Tibial nerve (tissue), 3 donors: ENCODE data around the gene METTL25B.

Experiments used
- CTCF ChIP-seq, 5 experiments: fragments of 200-600 bp in 3 of 5; fragments of 450-650 bp in 2 of 5; sonication (generic) in 3 of 5; IDR thresholded peaks; one replicate each; pipeline ENCODE4 v1.5.1; 2016 to 2019; ENCODE audit warnings: antibody characterized with exemption in 5 of 5, mild to moderate bottlenecking in 3 of 5, moderate library complexity in 2 of 5
- POLR2A ChIP-seq, 2 donors: fragments of 450-650 bp; IDR thresholded peaks; one replicate each; pipeline ENCODE4 v1.6.1; 2017; ENCODE audit warnings: antibody characterized with exemption in 2 of 2, mild to moderate bottlenecking in 2 of 2, moderate library complexity in 2 of 2

- TF ChIP-seq CTCF (IDR thresholded peaks at IDR 0.05) (peak in 1 of 5 experiments; percentile 30), POLR2A (IDR thresholded peaks at IDR 0.05) (peak in 1 of 2 donors; percentile 67)
These were observed 562 bp downstream of the METTL25B start, which contains the start of gene ISG20L2 for GRCh38 chr1:156728599-156729462.
